GM21515 (cell line): ENCODE data around the gene ADARB2.
"Not testable (repeated sequence)": the region's sequence is repeated elsewhere in the genome, so short reads cannot be mapped to it uniquely, and the experiment has no call there.

Experiments
- ATAC-seq: cut with Tn5 transposase; IDR thresholded peaks from one replicate; pipeline ENCODE4 v1.9.1; 2021; ENCODE audit not compliant: unreplicated experiment

ADARB2 gene

DNA sequence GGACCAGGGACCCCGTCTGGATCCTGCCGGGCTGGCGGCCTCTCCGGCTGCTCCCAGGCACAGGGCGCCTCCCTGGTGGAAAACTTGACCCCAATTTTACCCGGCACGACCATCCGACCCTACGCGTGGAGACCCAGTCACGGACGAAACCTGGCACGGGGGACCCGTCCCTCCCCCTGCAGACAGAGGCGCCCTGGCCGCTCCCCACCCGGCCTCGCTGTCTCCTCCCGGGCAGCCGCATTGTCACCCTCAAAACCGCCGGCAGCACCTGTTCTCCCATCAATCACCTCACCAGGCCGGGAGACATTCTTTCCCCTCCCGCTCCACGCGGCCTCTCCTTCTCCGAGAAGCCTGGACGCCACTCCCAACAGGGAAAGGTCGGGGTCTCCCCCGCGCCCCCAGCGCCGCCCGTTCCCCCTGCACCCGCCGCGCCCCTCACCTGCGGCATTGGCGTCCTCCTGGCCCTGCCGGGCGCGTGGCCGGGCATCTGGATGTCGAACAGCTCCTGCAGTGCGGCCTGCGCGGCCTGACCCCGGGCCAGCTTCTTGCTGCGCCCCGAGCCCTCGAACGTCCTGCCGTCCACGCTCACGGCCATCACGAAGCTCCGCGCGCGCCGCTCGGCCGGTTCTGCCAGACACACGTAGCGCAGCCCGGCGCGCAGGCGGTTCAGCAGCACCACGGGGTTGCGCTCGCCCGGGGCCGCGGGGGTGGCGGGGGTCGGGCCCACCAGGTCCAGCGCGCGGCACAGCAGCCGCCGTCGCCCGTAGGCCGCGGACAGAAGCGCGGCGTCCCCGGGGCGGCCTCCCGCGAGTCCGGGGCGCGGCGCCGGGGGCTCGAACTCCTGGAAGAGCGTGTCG is 374.5 kb downstream of the ADARB2 start:
- ATAC-seq: no peak

DNA sequence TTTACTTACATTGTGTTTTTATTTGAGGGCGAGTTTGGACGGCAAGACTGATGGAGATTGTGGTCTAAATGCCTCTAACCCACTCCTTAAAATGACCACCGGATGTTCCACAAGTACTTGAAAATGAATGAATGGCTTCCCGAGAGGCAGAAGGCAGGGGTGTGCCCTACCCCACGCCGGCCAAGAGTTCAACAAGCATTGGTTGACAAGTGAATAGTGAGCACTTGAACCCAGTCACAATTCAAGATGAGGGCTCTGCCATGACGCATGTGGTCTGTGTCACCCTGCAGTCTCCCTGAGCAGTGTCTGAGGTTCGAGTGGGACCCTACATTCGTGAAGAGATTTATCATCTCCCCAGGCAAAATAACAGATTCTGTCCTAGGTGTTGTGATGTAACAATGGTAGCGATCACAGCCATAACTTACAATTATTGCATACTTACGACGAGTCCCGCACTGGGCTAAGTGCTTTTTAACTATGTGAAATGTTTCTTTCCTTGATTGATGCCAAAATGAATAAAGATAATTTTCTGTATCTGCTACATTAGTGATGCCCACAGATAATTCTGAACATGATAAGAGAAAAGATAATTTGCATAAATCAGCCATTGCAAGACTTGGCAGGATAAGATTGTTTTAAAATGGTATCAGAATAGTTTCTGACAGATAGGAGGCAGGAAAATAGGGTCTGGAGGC is 375.8 kb downstream of the ADARB2 start:
- no peak for ATAC-seq

DNA sequence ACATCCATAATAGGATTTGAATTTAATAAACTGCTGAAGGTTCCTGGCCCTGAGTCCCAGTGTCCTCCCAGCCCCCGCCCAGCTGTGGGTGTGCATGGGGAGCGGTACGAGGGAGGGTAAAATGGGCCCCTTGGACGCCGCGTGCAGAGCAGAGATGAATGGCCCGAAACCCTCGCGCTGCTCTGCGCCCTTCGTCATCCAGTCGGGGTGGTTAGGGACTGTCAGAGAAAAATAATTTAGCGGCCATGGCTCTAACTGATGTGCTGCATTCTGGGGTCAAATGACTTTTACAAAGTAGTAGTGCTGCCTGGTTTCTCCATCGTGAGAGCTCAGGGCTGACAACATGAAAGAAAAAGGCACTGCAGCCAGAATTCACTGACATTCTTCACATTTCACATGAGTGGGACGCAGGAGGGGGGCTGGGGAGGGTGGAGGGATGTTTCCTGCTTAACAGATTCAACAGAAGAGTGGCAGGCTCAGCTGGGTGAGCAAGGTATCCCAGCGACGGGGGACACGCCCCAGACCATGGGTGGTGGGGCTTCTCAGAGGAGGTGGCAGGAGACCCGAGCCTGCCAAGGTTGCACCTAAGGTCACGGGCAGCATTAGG is 376.7 kb downstream of the ADARB2 start:
- no peak for ATAC-seq

DNA sequence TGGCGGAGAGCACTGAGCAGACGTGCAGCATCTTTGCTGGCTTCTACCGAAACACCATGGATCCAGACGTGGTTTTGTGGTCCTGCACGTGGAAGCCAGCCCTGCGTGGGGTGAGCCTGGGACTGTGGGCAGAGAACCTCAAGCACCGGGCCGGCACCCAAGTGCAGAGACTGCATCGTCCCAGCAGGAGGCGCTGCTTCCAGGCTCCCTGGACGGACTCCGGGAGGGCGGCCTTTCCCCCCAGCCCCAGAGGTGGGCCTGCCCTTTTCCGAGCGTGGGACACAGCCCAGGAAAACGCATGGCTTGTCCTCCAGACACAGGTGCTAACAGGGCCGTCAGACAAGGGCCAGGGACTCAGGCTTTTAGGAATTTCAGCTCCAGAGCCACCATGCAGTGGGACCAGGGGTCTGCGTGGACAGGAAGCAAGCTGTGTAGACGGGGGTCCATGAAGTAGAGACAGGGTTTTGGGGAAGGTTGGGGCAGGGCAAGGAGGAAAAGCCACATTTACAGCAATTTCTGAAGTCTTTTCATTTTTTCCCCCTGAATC is 377.2 kb downstream of the ADARB2 start:
- ATAC-seq: no peak

DNA sequence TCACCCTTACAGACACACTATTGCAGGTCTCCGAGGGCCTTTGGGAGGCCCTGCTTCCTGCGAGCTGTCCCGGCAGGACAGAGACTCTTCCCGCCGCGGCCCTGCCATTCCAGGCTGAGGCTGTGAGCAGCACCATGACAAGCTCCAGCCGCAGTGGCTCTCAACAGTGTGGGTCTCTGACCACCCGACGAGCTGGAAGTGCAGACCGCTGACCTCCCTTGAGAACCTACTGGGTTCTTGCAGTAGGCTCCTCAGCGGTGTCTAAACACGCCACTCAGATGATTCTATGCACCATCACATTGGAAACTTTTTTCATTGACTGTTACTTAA is 377.7 kb downstream of the ADARB2 start:
- no peak for ATAC-seq

DNA sequence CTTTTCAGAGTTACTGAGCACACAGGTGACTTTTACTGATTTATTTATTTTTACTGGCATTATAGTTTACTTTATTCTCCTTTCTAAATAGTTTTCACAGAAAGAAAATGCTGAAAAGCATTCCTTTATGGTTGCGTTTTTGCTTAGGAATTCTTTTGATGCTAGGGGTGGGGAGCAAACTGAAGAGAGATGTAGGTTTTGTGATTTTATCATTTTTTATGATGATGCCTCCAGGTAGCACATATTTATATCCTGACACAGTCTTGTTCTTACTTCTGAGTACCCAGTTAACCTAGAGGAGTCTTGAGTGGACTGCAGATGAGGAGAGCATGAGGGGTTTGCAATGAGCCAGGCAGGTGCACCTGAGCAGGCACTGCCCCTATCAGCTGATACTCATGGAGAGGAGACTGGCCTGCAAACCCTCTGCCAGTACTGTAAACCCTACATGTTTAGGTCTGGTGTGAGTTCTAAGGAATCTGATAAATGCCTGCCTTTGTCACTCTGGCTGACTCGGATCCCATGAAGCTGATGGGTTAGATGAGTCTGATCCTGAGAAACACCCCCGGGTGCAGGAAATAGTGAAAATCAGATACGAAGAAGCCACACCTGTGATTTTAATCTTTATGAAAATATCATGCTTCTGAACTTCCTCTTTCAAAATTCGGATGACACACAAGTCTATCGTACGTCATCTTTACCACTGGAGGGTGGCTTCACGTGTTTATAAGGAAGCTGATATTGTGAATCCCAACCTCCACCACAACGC is 378.3 kb downstream of the ADARB2 start:
- ATAC-seq: no peak

DNA sequence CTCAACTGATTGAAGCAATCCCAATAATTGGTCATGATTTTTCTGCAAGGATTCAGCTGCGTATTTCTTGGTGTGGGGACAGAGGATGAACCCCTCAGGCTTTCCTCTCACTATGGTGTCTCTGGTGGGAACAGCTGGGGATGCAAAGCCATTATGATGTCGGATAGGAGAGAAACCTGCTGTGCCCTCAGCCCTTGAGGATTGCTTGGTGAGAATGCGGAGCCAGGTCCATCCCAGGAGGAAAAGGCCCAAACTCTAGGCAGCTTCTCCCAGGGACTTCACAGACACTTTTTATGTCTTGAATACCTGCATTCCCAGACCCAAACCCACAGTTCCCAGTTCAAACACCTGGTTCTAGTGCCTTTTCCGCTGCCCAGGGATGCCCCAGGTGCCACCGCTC is 379.2 kb downstream of the ADARB2 start:
- ATAC-seq: no peak

DNA sequence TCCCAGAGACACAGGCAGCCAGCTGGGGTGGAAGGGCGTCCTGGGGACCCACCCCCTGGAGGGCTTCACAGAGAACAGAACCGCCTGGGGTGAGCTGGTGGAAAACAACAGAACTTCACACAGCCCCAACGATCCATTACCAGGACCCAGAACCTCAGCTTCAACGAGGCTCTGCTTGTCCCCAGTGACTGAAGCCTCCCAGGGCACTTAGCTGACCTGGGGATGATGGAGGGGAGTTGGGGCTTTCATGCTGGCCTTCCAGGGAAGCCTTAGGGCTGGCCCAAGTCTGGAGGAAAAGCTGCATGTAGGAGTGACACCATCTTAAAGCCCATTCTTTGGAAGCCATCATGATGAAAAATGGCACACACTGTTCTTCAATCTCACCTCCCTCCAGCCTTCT is 381.0 kb downstream of the ADARB2 start:
- no peak for ATAC-seq

DNA sequence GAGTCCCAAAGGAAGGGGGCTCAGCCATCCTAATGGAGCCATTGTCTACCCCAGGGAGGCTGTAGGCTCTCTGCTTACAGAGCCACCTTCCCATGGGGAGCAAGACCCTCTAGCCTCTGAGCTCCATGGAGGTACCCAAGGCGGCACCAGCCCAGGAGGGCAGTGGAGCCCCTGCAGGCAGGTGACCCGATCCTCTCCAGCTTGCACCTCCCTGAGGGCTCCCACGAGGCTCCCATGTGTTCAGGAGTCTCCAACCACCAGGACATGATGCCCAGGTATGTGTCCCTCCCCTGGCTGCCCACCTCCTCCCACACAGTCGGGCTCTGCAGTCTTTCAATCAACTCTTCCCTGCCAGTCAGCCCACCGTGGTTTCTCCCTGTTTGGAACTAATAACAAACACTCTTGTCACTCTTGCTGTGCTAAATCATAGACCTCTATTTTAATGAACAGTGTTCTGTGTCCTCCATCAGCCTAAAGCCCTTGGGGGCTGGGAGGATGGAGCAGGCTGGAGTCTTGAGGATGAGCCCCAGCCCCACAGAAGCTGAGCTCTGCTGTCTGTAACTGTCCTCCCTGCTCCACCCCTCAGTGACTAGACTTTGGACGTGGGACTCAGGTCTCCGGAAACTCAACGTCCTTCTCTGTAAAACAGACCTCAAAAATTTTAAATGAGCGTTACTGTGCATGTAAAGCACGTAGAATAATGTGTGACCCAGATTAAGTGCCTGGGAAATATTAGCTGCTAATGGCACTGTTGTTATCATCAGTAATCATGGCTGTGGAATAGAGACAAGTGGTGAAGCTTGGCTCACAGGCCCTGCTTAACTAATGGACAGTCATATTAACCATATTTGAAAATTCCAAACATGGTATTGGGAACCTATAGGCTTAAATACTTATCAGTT is 382.3 kb downstream of the ADARB2 start:
- ATAC-seq: no peak

DNA sequence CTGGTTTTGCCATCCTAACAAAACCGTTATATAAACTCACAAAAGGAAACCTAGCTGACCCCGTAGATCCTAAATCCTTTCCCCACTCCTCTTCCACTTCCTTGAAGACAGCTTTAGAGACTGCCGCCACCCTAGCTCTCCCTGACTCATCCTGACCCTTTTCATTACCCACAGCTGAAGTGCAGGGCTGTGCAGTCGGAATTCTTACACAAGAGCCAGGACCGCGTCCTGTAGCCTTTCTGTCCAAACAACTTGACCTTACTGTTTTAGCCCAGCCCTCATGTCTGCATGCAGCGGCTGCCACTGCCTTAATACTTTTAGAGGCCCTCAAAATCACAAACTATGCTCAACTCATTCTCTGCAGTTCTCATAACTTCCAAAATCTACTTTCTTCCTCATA is 385.0 kb downstream of the ADARB2 start:
- ATAC-seq: not testable (repeated sequence)

DNA sequence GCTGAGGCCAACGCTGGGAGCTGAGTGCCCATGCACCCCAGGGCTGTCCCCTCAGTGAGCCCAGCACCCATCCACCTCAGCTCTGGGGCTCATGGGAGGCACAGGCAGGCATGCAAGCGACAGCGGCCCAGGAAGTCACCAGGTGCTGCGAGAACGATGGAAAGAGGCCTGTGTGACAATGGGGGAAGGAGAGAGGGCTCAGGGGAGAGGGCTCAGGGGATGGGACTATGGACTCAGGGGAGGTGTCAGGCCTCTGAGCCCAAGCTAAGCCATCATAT is 388.6 kb downstream of the ADARB2 start:
- ATAC-seq: no peak

DNA sequence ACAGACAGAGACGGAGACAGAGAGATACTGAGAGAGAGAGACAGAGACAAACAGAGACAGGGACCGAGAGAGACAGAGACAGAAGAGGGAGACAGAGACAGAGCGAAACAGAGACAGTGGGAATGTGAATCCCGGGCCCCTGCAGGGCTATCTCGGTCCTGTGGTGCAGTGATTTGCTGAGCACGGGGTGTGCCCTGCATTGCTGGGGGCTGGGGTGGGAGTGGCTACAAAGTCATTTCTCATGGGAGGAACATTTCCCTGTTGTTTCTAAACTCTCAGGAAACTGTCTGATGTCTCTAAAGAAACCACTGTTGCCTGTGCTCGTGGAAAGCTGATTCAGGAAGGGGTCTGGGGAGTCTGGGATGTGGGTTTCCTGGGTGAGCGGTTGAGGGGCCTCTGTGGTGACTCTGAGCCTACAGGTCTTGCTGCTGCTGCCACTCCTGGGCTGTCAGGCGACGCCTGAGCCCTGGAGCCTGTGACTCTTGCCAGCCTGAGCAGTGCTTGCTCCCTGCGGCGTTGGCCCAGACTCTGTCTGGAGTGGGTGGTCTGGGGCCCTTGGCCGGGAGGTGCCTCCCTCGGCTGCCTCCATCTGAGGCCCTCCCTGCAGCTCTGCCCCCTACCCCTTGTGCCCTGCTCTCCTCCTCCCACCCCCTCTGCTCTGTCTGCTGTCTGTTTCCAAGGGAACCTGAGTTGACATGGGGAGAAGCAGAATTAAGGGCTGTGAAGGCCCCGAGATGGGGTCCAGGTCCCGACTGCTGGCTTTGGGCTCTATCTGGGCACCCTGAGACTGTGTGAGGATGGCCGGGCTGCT is 389.2 kb downstream of the ADARB2 start:
- no peak for ATAC-seq

DNA sequence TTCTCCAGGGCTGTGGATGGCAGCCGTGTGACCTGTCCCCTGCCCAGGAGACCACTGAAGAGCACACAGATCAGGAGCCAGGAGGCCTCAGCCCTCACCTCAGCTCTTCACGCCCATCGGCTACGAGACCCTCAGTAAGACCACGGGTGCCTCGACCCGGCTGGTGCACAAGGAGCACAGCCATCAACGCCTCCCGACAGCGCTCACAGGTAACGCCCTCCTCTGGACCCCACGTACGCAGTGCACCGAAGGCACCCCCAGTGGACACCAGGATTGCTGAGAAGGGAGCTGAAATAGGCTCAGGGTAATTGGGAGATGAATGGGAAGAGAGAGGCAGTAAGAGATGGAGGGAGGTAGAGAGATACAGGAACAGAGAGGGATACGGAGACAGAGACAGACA is 389.8 kb downstream of the ADARB2 start:
- ATAC-seq: no peak

DNA sequence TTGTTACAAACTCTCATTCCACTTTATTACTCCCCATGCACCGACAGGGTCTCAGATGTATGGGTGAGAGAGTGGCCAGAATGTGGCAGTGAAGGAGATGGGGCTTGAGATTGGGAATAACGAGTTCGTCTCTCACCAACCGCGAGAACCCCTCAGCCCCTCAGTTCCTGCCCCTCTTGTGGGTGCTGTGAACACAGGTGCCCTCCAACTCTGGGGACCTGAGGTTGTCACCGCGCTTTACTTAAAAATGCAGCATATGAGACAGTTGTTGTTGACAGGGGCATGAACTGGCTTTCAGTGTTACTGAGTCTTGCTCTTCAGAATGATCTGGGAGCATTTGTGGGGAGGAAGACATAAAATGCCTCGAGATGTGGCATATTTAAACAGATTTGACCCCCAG is 391.1 kb downstream of the ADARB2 start:
- ATAC-seq: no peak

DNA sequence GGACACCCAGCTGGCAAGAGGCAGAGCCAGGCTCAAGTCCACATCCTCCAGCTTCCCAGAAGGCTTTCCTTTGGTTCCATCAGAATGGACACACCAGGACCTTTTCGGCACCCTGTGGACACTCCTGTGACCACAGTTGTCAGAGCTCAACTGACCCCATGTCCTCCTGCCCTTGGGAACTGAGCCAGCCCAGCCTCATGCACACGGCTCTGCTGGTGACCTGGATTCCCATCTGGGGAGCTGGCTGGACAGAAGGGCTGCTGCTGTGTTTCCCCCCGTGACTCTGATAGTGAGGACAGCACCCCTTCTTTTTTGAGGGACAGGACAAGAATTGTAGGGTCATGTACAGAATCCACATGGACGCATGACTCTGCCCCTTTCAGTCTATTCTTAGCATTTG is 392.0 kb downstream of the ADARB2 start:
- ATAC-seq: no peak

DNA sequence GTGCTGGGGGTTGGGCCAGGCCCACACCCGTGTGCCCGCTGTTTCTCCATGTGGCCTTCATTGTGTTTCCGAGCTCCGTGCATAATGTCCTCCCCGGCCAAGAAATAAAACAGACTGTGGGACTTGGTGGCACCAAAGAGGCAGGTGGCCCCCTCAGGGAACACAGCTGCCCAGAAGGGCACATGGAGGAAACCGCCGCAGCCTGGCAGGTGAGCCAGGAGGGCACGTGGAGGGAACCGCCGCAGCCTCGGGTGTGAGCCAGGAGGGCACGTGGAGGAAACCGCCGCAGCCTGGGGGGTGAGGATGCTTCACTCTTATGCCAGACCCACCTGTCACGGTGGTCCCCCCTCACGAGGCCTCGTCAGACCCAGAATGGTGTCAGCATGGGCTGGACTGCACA is 392.5 kb downstream of the ADARB2 start:
- no peak for ATAC-seq

DNA sequence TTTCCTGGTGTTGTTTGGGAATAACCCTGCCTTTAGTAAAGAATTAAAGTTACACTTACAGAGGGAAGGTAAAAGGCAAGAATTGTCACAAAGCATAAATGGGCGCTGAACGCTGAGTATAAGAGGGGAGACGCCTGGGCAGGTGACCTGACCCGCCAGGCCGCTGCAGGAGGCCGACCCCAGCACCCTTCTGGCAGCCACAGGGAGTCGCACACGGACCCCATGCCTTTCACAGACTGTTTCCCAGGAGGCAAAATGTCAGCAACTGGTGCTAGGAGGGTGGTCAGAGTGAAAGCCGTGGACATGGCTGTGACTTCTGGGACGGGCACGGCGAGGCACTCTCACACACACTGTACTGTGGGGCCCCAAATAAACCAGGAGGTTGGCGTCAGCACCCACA is 392.9 kb downstream of the ADARB2 start:
- ATAC-seq: no peak

DNA sequence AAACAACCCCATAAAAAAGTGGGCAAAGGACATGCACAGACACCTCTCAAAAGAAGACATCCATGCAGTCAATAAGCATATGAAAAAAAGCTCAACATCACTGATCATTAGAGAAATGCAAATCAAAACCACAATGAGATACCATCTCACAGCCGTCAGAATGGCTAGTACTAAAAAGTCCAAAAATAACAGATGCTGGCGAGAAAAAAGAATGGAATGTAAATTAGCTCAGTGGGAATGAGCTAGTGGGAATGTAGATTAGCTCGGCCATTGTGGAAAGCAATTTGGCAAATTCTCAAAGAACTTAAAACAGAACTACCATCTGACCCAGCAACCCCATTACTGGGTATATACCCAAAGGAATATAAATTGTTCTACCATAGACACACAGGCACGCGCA is 394.1 kb downstream of the ADARB2 start:
- no peak for ATAC-seq

DNA sequence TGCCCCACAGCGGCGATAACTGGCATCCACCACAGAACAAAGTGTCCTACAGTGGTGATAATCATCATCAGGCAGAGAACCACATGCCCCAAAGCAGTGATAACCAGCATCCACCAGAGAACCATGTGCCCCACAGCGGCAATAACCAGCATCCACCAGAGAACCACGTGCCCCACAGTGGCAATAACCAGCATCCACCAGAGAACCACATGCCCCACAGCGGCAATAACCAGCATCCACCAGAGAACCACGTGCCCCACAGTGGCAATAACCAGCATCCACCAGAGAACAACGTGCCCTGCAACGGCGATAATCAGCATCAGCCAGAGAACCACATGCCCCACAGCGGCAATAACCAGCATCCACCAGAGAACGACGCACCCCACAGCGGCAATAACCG is 396.3 kb downstream of the ADARB2 start:
- not testable (repeated sequence) for ATAC-seq

DNA sequence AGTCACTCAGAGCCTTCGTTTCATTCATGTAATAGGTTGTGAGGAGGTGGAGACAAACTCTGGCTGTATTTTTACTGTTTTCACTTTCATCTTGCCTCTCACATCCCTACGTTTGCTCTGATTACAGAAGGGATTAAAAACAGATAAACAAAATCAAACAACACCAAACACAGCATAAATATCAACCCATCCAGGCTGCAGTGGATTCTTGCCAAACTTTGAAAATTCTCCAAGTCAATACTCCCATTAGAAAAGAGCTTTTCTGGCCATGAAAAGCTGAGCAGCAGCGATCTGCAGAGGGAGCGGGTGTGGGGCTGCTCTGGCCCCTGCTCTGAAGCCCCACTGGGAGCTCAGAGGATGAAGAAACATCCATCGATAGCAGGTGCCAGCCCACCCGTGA is 397.9 kb downstream of the ADARB2 start:
- no peak for ATAC-seq
